ENCODE results near the gene NPFF. TPM values are rescaled to one million over a fixed set of nuclear protein-coding genes. Genes with fewer than 3 reads are reported as not detected.
A peak's percentile ranks its signal among the peaks of the same experiment; 100 is the strongest.
"Not testable (repeated sequence)": the region's sequence is repeated elsewhere in the genome, so short reads cannot be mapped to it uniquely, and the experiment has no call there.

Gene NPFF, protein sequence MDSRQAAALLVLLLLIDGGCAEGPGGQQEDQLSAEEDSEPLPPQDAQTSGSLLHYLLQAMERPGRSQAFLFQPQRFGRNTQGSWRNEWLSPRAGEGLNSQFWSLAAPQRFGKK
- not detected for polyA plus RNA-seq (2013, experiment 1 of 4)
- not detected for polyA plus RNA-seq (2013, experiment 2 of 4)
- 0.91 TPM for polyA plus RNA-seq (2013, experiment 3 of 4)
- not detected for polyA plus RNA-seq (2013, experiment 4 of 4)

DNA sequence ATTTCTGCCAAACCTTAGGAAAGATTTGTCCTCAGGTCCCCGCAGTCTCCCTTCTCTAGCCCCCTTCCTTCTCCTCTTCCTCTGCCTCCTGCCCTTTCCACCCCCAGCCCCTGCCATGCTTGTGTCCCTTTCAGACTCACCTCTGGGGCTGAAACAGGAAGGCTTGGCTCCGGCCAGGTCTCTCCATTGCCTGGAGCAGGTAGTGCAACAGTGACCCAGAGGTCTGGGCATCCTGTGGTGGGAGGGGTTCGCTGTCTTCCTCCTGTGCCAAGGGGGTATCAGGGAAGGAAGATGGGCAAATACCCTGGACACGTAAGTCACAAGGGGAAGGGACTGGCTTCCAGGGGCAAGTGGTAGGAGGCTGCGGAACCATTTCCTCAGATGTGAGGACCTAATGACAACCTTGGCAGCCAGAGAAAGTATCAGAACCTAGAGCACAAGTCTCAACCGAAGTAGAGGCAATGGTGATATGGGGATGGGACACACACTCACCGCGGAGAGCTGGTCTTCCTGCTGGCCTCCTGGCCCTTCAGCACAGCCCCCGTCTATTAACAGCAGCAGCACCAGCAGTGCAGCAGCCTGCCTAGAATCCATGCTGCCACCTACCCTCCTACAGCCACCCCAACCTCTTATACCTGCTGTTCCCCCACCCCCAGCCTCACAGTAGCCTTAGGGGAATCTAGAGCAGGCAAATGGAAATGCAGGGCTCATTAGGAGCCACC is at the start of gene NPFF:
Gene NPFF, minus strand, starts transcription at position 604 of the 722 bp plus-strand sequence. Its CDS starts 10 bp downstream, at position 594.
- Histone ChIP-seq H3K36me3 (ENCODE audit: control insufficient read depth, insufficient read depth, low read length) (peaks cover 14% of the 10 kb centered on the region), H3K27ac (ENCODE audit: insufficient read depth, low read depth, low read length, poor library complexity, severe bottlenecking) (no peak within 1 kb of the TSS), H3K4me1 (ENCODE audit: control insufficient read depth, insufficient read depth, low read length) (peaks cover 1% of the 10 kb centered on the region), H3K9me3 (ENCODE audit: control insufficient read depth, low read length) (no peaks in the 10 kb centered on the region), H3K4me3 (ENCODE audit: insufficient read depth, low read depth, low read length) (no peak within 1 kb of the TSS), H3K27me3 (ENCODE audit: control insufficient read depth, insufficient read depth, low read length, poor library complexity, severe bottlenecking) (no peaks in the 10 kb centered on the region)
- WGBS, 2 experiments: 91 to 95% methylated on average over 9 of the region's 9 CpGs

DNA sequence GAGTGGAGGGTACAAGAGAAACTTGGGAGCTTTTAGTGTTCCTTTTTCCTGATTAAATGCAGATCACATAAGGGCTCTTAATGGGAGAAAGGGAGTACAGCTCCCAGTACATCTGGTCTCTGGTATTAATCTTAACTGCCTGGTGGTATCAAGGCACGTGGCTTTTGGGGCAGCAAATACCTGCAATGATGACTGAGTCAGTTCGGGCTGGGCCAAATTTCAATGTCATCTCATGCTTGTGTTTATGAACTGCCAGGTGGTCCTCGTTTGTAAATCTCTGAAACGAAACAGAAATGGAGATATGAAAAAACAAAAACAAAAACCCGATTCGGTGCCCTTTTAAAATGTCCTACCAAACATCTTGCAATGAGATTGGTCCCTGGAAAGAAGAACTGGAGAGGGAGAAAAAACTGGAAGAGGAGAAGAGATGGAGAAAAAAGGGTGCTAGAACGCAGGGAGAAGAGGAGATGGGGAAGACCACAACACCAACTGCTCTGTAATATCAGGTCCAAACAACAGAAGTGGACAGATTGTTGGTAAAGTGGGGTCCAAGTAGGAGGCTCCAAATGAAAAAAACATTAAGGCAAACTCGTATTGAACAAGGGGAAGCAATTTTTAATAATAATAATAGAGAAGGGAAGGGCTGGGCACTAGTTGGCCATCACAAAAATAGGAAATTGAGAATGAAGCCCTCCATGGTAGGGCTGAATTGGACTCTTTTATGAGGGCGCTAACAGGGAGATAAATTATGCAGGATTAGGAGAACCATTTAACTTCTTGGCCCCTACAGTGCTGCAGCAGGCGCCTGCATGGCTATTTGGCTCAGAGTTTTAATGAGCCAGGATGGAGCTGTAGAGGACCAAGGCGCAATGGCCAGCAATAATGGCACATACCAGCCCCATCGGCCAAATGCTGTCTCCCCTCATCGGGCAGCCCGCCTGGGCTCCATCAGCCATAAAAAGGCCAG is 45.4 kb upstream of the NPFF start:
- Histone ChIP-seq H3K36me3 (ENCODE audit: control insufficient read depth, insufficient read depth, low read length) (peaks cover 5% of the 10 kb centered on the region), H3K4me1 (ENCODE audit: control insufficient read depth, insufficient read depth, low read length) (peaks cover 11% of the 10 kb centered on the region), H3K9me3 (ENCODE audit: control insufficient read depth, low read length) (no peaks in the 10 kb centered on the region), H3K4me3 (ENCODE audit: insufficient read depth, low read depth, low read length) (no peak overlapping the region), H3K27me3 (ENCODE audit: control insufficient read depth, insufficient read depth, low read length, poor library complexity, severe bottlenecking) (no peaks in the 10 kb centered on the region), H3K27ac (ENCODE audit: insufficient read depth, low read depth, low read length, poor library complexity, severe bottlenecking) (peak overlapping the region; percentile 62)
- 92 to 96% methylated on average over 13 of the region's 14 CpGs for WGBS, 2 experiments

- H3K27ac ChIP-seq (ENCODE audit: insufficient read depth, low read depth, low read length, poor library complexity, severe bottlenecking): no peak overlapping the region
- H3K9me3 ChIP-seq (ENCODE audit: control insufficient read depth, low read length): no peaks in the 10 kb centered on the region
- peaks cover 11% of the 10 kb centered on the region for H3K4me1 ChIP-seq (ENCODE audit: control insufficient read depth, insufficient read depth, low read length)
- H3K36me3 ChIP-seq (ENCODE audit: control insufficient read depth, insufficient read depth, low read length): peaks cover 6% of the 10 kb centered on the region
- WGBS, 2 experiments: no CpG with 5 or more reads among the region's 2 CpGs
- no peak overlapping the region for H3K4me3 ChIP-seq (ENCODE audit: insufficient read depth, low read depth, low read length)
- H3K27me3 ChIP-seq (ENCODE audit: control insufficient read depth, insufficient read depth, low read length, poor library complexity, severe bottlenecking): no peaks in the 10 kb centered on the region
Measured at GRCh38 chr12:53551889-53552291, 44.6 kb upstream of the NPFF start.

DNA sequence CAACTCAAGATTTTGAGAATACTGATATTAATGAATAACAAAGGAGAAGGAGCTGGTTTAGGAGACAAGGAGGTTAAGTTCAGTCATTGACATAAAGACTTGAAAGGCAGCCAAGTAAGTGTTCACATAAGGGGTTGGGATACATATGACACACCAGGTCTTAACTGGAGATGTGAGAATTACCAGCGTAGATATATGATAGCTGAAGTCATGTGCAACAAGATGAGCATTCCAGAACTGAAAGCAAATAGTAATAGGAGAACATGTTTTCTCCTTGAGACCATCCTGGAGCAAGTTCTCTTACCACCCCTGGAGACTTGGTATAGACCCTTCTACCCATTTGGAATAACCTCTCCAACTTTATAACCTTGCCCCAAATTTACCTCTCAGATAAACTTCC is 43.3 kb upstream of the NPFF start:
- no peak overlapping the region for H3K4me3 ChIP-seq (ENCODE audit: insufficient read depth, low read depth, low read length)
- H3K27ac ChIP-seq (ENCODE audit: insufficient read depth, low read depth, low read length, poor library complexity, severe bottlenecking): no peak overlapping the region
- WGBS, 2 experiments: 91% methylated on average over 1 of the region's 1 CpG
- H3K27me3 ChIP-seq (ENCODE audit: control insufficient read depth, insufficient read depth, low read length, poor library complexity, severe bottlenecking): no peaks in the 10 kb centered on the region
- H3K4me1 ChIP-seq (ENCODE audit: control insufficient read depth, insufficient read depth, low read length): peaks cover 11% of the 10 kb centered on the region
- peaks cover 6% of the 10 kb centered on the region for H3K36me3 ChIP-seq (ENCODE audit: control insufficient read depth, insufficient read depth, low read length)
- H3K9me3 ChIP-seq (ENCODE audit: control insufficient read depth, low read length): no peaks in the 10 kb centered on the region

DNA sequence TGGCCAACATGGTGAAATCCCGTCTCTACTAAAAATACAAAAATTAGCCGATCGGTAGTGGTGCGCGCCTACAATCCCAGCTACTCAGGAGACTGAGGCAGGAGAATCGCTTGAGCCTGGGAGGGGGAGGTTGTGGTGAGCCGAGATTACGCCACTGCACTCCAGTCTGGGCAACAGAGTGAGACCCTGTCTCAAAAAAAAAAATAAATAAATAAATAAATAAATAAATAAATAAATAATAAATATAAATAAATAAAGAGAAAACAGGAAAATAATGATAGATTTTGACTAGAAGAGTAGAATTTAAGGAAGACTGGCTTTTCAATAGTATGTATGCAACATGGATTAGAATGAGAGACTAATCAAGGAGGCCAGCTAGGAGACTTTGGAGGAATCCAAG is 42.8 kb upstream of the NPFF start:
- H3K4me1 ChIP-seq (ENCODE audit: control insufficient read depth, insufficient read depth, low read length): peaks cover 11% of the 10 kb centered on the region
- H3K4me3 ChIP-seq (ENCODE audit: insufficient read depth, low read depth, low read length); H3K27me3 ChIP-seq (ENCODE audit: control insufficient read depth, insufficient read depth, low read length, poor library complexity, severe bottlenecking); H3K9me3 ChIP-seq (ENCODE audit: control insufficient read depth, low read length); H3K27ac ChIP-seq (ENCODE audit: insufficient read depth, low read depth, low read length, poor library complexity, severe bottlenecking); H3K36me3 ChIP-seq (ENCODE audit: control insufficient read depth, insufficient read depth, low read length): not testable (repeated sequence)
- WGBS, 2 experiments: 96 to 98% methylated on average over 7 to 8 of the region's 8 CpGs

DNA sequence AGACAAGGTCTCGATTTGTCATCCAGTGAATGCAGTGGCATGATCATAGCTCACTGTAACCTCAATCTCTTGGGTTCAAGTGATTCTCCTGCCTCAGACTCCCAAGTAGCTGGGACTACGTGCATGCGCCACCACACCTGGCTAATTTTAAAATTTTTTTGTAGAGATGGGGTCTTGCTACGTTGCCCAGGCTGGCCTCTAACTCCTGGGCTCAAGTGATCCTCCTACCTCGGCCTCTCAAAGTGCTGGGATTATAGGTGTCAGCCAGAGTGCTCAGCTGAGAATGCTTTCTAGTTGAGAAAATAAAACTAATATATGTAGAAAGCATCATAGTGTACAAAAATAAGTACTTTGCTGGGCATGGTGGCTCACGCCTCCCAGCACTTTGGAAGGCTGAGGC is 41.1 kb upstream of the NPFF start:
- WGBS, 2 experiments: 96 to 97% methylated on average over 6 of the region's 6 CpGs
- not testable (repeated sequence) for H3K9me3 ChIP-seq (ENCODE audit: control insufficient read depth, low read length); H3K27me3 ChIP-seq (ENCODE audit: control insufficient read depth, insufficient read depth, low read length, poor library complexity, severe bottlenecking); H3K4me3 ChIP-seq (ENCODE audit: insufficient read depth, low read depth, low read length); H3K27ac ChIP-seq (ENCODE audit: insufficient read depth, low read depth, low read length, poor library complexity, severe bottlenecking); H3K36me3 ChIP-seq (ENCODE audit: control insufficient read depth, insufficient read depth, low read length)
- H3K4me1 ChIP-seq (ENCODE audit: control insufficient read depth, insufficient read depth, low read length): peaks cover 11% of the 10 kb centered on the region

- H3K4me1 ChIP-seq (ENCODE audit: control insufficient read depth, insufficient read depth, low read length): no peaks in the 10 kb centered on the region
- WGBS, 2 experiments: 46 to 54% methylated on average over 5 of the region's 5 CpGs
- H3K4me3 ChIP-seq (ENCODE audit: insufficient read depth, low read depth, low read length): no peak overlapping the region
- no peak overlapping the region for H3K27ac ChIP-seq (ENCODE audit: insufficient read depth, low read depth, low read length, poor library complexity, severe bottlenecking)
- peaks cover 6% of the 10 kb centered on the region for H3K36me3 ChIP-seq (ENCODE audit: control insufficient read depth, insufficient read depth, low read length)
- H3K27me3 ChIP-seq (ENCODE audit: control insufficient read depth, insufficient read depth, low read length, poor library complexity, severe bottlenecking): no peaks in the 10 kb centered on the region
- H3K9me3 ChIP-seq (ENCODE audit: control insufficient read depth, low read length): no peaks in the 10 kb centered on the region
Measured at GRCh38 chr12:53543539-53543938, 36.3 kb upstream of the NPFF start.

GRCh38 chr12:53539526-53539925 is 32.2 kb upstream of the NPFF start:
- H3K27ac ChIP-seq (ENCODE audit: insufficient read depth, low read depth, low read length, poor library complexity, severe bottlenecking): no peak overlapping the region
- H3K4me3 ChIP-seq (ENCODE audit: insufficient read depth, low read depth, low read length): no peak overlapping the region
- no peaks in the 10 kb centered on the region for H3K4me1 ChIP-seq (ENCODE audit: control insufficient read depth, insufficient read depth, low read length)
- no peaks in the 10 kb centered on the region for H3K9me3 ChIP-seq (ENCODE audit: control insufficient read depth, low read length)
- H3K27me3 ChIP-seq (ENCODE audit: control insufficient read depth, insufficient read depth, low read length, poor library complexity, severe bottlenecking): no peaks in the 10 kb centered on the region
- 88 to 95% methylated on average over 3 of the region's 3 CpGs for WGBS, 2 experiments
- H3K36me3 ChIP-seq (ENCODE audit: control insufficient read depth, insufficient read depth, low read length): peaks cover 16% of the 10 kb centered on the region

- WGBS, 2 experiments: 83% methylated on average over 1 of the region's 1 CpG
- Histone ChIP-seq H3K9me3 (ENCODE audit: control insufficient read depth, low read length) (no peaks in the 10 kb centered on the region), H3K27me3 (ENCODE audit: control insufficient read depth, insufficient read depth, low read length, poor library complexity, severe bottlenecking) (no peaks in the 10 kb centered on the region), H3K36me3 (ENCODE audit: control insufficient read depth, insufficient read depth, low read length) (peaks cover 25% of the 10 kb centered on the region), H3K4me1 (ENCODE audit: control insufficient read depth, insufficient read depth, low read length) (no peaks in the 10 kb centered on the region), H3K27ac (ENCODE audit: insufficient read depth, low read depth, low read length, poor library complexity, severe bottlenecking) (no peak overlapping the region), H3K4me3 (ENCODE audit: insufficient read depth, low read depth, low read length) (no peak overlapping the region)
Measured at GRCh38 chr12:53538209-53538689, 31.0 kb upstream of the NPFF start.

GRCh38 chr12:53536962-53537361 is 29.7 kb upstream of the NPFF start:
- H3K36me3 ChIP-seq (ENCODE audit: control insufficient read depth, insufficient read depth, low read length): peaks cover 26% of the 10 kb centered on the region
- no peak overlapping the region for H3K4me3 ChIP-seq (ENCODE audit: insufficient read depth, low read depth, low read length)
- H3K4me1 ChIP-seq (ENCODE audit: control insufficient read depth, insufficient read depth, low read length): no peaks in the 10 kb centered on the region
- H3K27me3 ChIP-seq (ENCODE audit: control insufficient read depth, insufficient read depth, low read length, poor library complexity, severe bottlenecking): no peaks in the 10 kb centered on the region
- H3K27ac ChIP-seq (ENCODE audit: insufficient read depth, low read depth, low read length, poor library complexity, severe bottlenecking): no peak overlapping the region
- no peaks in the 10 kb centered on the region for H3K9me3 ChIP-seq (ENCODE audit: control insufficient read depth, low read length)
- 87 to 100% methylated on average over 2 to 3 of the region's 3 CpGs for WGBS, 2 experiments
